ENCODE measurements around the gene FASTK.

Gene FASTK

DNA sequence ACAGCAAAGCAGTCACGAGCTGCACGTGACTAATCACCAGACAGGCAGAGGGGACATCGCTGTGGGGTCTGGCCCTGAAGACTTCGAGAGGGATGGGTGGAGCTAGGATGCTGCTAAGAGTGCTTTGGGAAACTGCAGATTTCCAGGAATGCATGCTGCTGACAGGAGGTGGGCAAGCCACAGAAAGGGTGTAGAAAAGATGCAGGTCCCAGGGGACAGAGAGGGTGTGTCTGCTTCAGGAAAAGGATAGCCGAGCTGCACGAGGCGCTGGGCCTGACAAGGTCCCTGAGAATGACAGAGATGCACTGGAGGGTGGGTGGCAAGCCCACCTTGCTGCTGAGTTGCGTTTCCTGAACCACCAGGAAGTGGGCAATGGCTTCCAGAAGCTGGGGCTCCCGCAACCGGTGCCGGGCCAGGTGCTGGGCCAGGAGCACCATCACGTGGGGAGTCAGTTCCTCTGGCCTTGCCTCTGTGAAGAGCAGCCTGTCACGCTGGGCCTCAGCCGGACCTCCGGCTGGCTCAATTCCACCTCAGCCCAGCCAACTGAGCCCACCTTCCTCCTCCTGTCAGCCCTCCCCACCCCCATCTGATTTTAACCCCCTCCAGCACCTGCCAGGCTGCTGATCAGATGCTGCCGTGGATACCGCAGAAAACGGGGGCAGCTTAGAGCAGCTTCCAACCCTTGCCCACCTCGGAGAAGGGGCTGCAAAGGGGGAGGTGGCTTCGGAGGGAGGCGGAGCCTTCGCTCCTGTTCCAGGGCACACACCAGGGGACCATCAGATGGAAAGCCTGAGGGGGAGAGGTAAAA, 2.2 kb downstream of the FASTK start:
- peaks cover 14% of the 10 kb centered on the region for H4K20me1 ChIP-seq (ENCODE audit: insufficient read depth, low read length, poor library complexity, severe bottlenecking)
- 0 out of 2 replicates have a peak, but pooled peaks cover 5% of the 10 kb centered on the region for H3F3A ChIP-seq (ENCODE audit: low read depth)
- H3K9ac ChIP-seq (ENCODE audit: low read depth, low read length, poor library complexity, severe bottlenecking): peak overlapping the region; percentile 99
- TF ChIP-seq EZH2phosphoT487 (IDR thresholded peaks at IDR 0.05; ENCODE audit: borderline replicate concordance): no peak
- no peak for TF ChIP-seq CTCF (conservative IDR thresholded peaks at IDR 0.05; ENCODE audit: low read length)
- no peak overlapping the region for H2AFZ ChIP-seq (ENCODE audit: low read length)
- no peaks in the 10 kb centered on the region for H3K9me2 ChIP-seq (replicated peaks; ENCODE audit: low read depth, low read length)
- peaks cover 20% of the 10 kb centered on the region for H3K4me1 ChIP-seq (ENCODE audit: insufficient read depth, low read length, poor library complexity, severe bottlenecking)
- peaks cover 40% of the 10 kb centered on the region for H3K79me2 ChIP-seq (ENCODE audit: insufficient read depth, low read length)
- no peaks in the 10 kb centered on the region for H3K9me3 ChIP-seq (ENCODE audit: insufficient read depth, low read depth, low read length)
- peak overlapping the region; percentile 100 for H3K4me2 ChIP-seq (ENCODE audit: low read depth, low read length, poor library complexity, severe bottlenecking)
- no peaks in the 10 kb centered on the region for H3K27me3 ChIP-seq (ENCODE audit: insufficient read depth, low read length, poor library complexity, severe bottlenecking)
- peaks cover 30% of the 10 kb centered on the region; the same call in 1 of the 2 replicates for H3K36me3 ChIP-seq (ENCODE audit: insufficient read depth, low read length)
- H3K4me3 ChIP-seq (ENCODE audit: low read length, poor library complexity, severe bottlenecking): peak overlapping the region; percentile 100

GRCh38 chr7:151077705-151078232, 2.8 kb downstream of the FASTK start:
- Histone ChIP-seq H2AFZ (ENCODE audit: low read length) (no peak overlapping the region), H3K9me2 (replicated peaks; ENCODE audit: low read depth, low read length) (no peaks in the 10 kb centered on the region), H3K36me3 (ENCODE audit: insufficient read depth, low read length) (peaks cover 31% of the 10 kb centered on the region; the same call in 1 of the 2 replicates), H3K27me3 (ENCODE audit: insufficient read depth, low read length, poor library complexity, severe bottlenecking) (no peaks in the 10 kb centered on the region), H3F3A (ENCODE audit: low read depth) (0 out of 2 replicates have a peak, but pooled peaks cover 5% of the 10 kb centered on the region), H3K4me3 (ENCODE audit: low read length, poor library complexity, severe bottlenecking) (no peak overlapping the region), H3K9me3 (ENCODE audit: insufficient read depth, low read depth, low read length) (no peaks in the 10 kb centered on the region), H3K4me2 (ENCODE audit: low read depth, low read length, poor library complexity, severe bottlenecking) (no peak overlapping the region), H4K20me1 (ENCODE audit: insufficient read depth, low read length, poor library complexity, severe bottlenecking) (peaks cover 14% of the 10 kb centered on the region), H3K9ac (ENCODE audit: low read depth, low read length, poor library complexity, severe bottlenecking) (no peak overlapping the region), H3K79me2 (ENCODE audit: insufficient read depth, low read length) (peaks cover 35% of the 10 kb centered on the region), H3K4me1 (ENCODE audit: insufficient read depth, low read length, poor library complexity, severe bottlenecking) (peaks cover 20% of the 10 kb centered on the region)
- TF ChIP-seq CTCF (conservative IDR thresholded peaks at IDR 0.05; ENCODE audit: low read length) (no peak), EZH2phosphoT487 (IDR thresholded peaks at IDR 0.05; ENCODE audit: borderline replicate concordance) (no peak)

DNA sequence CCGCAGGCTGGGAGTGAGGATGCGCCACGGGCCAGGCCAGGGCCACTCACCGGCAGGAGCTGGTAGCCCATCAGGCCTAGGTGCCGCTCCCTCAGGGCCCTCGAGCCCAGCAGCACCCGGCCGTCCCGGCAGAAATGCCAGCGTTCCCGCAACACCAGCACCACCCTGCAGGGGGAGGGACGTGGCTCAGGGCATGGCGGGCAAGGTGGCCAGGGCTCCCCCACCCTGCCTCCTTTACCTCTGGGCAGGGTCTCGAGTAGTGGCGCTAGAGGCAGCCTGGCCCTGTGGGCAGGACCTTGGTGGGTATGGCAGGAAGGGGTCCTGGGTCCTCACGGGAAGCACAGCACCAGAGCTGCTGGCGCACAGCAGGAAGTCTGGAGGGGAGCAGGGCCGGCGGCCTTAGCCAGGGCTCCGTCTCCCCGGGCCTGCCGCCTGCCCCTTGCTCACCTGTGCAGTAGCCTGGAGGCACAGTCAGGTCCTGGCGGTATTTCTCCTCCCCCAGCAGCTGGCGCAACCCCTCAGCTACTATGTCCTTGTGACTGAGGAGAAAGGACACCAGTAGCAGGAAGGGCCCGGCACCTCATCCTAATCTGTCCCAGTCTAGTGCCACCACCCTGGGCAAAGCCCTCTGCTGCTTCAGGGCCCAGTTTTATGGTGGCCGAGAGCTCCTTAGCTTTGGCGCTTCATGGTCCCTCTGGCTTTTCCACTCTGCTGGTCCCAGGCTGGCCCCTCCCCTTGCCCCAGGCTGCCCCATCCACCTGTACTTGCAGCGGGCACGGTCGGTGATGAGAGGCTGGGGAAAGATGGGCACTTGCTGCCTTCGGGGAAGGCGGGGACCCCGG, 3.5 kb downstream of the FASTK start:
- peaks cover 18% of the 10 kb centered on the region for H3K4me1 ChIP-seq (ENCODE audit: insufficient read depth, low read length, poor library complexity, severe bottlenecking)
- H3K79me2 ChIP-seq (ENCODE audit: insufficient read depth, low read length): peaks cover 28% of the 10 kb centered on the region
- H3K9me2 ChIP-seq (replicated peaks; ENCODE audit: low read depth, low read length): no peaks in the 10 kb centered on the region
- H3K9me3 ChIP-seq (ENCODE audit: insufficient read depth, low read depth, low read length): no peaks in the 10 kb centered on the region
- peaks cover 31% of the 10 kb centered on the region; the same call in 1 of the 2 replicates for H3K36me3 ChIP-seq (ENCODE audit: insufficient read depth, low read length)
- no peak overlapping the region for H3K4me3 ChIP-seq (ENCODE audit: low read length, poor library complexity, severe bottlenecking)
- no peak overlapping the region for H3K4me2 ChIP-seq (ENCODE audit: low read depth, low read length, poor library complexity, severe bottlenecking)
- H3F3A ChIP-seq (ENCODE audit: low read depth): 0 out of 2 replicates have a peak, but pooled peaks cover 5% of the 10 kb centered on the region
- H2AFZ ChIP-seq (ENCODE audit: low read length): no peak overlapping the region
- no peaks in the 10 kb centered on the region for H3K27me3 ChIP-seq (ENCODE audit: insufficient read depth, low read length, poor library complexity, severe bottlenecking)
- H4K20me1 ChIP-seq (ENCODE audit: insufficient read depth, low read length, poor library complexity, severe bottlenecking): peaks cover 14% of the 10 kb centered on the region
- TF ChIP-seq EZH2phosphoT487 (IDR thresholded peaks at IDR 0.05; ENCODE audit: borderline replicate concordance): no peak
- TF ChIP-seq CTCF (conservative IDR thresholded peaks at IDR 0.05; ENCODE audit: low read length): peak; percentile 27; the same call in 1 of the 2 replicates
- no peak overlapping the region for H3K9ac ChIP-seq (ENCODE audit: low read depth, low read length, poor library complexity, severe bottlenecking)

Data from Loucy (cell line).